Measurements from ENCODE around the gene CHKB.

- TF ChIP-seq POLR2A (IDR thresholded peaks at IDR 0.05): no peak
- TF ChIP-seq, protein P1, sequence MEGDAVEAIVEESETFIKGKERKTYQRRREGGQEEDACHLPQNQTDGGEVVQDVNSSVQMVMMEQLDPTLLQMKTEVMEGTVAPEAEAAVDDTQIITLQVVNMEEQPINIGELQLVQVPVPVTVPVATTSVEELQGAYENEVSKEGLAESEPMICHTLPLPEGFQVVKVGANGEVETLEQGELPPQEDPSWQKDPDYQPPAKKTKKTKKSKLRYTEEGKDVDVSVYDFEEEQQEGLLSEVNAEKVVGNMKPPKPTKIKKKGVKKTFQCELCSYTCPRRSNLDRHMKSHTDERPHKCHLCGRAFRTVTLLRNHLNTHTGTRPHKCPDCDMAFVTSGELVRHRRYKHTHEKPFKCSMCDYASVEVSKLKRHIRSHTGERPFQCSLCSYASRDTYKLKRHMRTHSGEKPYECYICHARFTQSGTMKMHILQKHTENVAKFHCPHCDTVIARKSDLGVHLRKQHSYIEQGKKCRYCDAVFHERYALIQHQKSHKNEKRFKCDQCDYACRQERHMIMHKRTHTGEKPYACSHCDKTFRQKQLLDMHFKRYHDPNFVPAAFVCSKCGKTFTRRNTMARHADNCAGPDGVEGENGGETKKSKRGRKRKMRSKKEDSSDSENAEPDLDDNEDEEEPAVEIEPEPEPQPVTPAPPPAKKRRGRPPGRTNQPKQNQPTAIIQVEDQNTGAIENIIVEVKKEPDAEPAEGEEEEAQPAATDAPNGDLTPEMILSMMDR (IDR thresholded peaks at IDR 0.05): no peak
These were observed 25.0 kb upstream of the CHKB start for GRCh38 chr22:50607659-50608020.
